ENCODE data around the gene ATOSB. TPM values are rescaled to one million over a fixed set of nuclear protein-coding genes. Genes with fewer than 3 reads are reported as not detected.

ATOSB gene
- total RNA-seq, 2 donors from 2014 or later, result 19.6 to 22.2 TPM

- Histone ChIP-seq H3K4me3 (no peak overlapping the region), H3K27ac (no peak overlapping the region), H3K4me1 (no peaks in the 10 kb centered on the region), H3K36me3 (no peaks in the 10 kb centered on the region), H3K27me3 (no peaks in the 10 kb centered on the region), H3K9me3 (peaks cover 0 to 47% of the 10 kb centered on the region in 2 donors)
- TF ChIP-seq CTCF (IDR thresholded peaks at IDR 0.05), result no peak
- peak; percentile 7 for DNase-seq (ENCODE audit: low spot score)
Observed at GRCh38 chr9:35142037-35142436, 26.4 kb upstream of the ATOSB start.

GRCh38 chr9:35140093-35140492 lies 24.4 kb upstream of the ATOSB start:
- no peak for TF ChIP-seq CTCF (IDR thresholded peaks at IDR 0.05)
- H3K27me3 ChIP-seq, result no peaks in the 10 kb centered on the region
- no peaks in the 10 kb centered on the region for H3K36me3 ChIP-seq
- no peak for DNase-seq (ENCODE audit: low spot score)
- no peak overlapping the region for H3K4me3 ChIP-seq
- H3K9me3 ChIP-seq, result peaks cover 0 to 30% of the 10 kb centered on the region in 2 donors
- no peak overlapping the region for H3K27ac ChIP-seq
- no peaks in the 10 kb centered on the region for H3K4me1 ChIP-seq

GRCh38 chr9:35136866-35137265 lies 21.2 kb upstream of the ATOSB start:
- no peaks in the 10 kb centered on the region for H3K27me3 ChIP-seq
- no peak overlapping the region for H3K4me3 ChIP-seq
- H3K36me3 ChIP-seq, result no peaks in the 10 kb centered on the region
- H3K4me1 ChIP-seq, result no peaks in the 10 kb centered on the region
- H3K27ac ChIP-seq, result no peak overlapping the region
- peak; percentile 30 for DNase-seq (ENCODE audit: low spot score)
- TF ChIP-seq CTCF (IDR thresholded peaks at IDR 0.05), result no peak
- peaks cover 0 to 8% of the 10 kb centered on the region in 2 donors for H3K9me3 ChIP-seq

- no peaks in the 10 kb centered on the region for H3K4me1 ChIP-seq
- H3K27me3 ChIP-seq, result no peaks in the 10 kb centered on the region
- TF ChIP-seq CTCF (IDR thresholded peaks at IDR 0.05), result no peak
- H3K4me3 ChIP-seq, result no peak overlapping the region
- H3K27ac ChIP-seq, result no peak overlapping the region
- no peak for DNase-seq (ENCODE audit: low spot score)
- no peaks in the 10 kb centered on the region for H3K36me3 ChIP-seq
- no peaks in the 10 kb centered on the region for H3K9me3 ChIP-seq
Observed at GRCh38 chr9:35135988-35136387, 20.3 kb upstream of the ATOSB start.

GRCh38 chr9:35134920-35135319 lies 19.3 kb upstream of the ATOSB start:
- Histone ChIP-seq H3K27ac (no peak overlapping the region), H3K36me3 (no peaks in the 10 kb centered on the region), H3K4me3 (no peak overlapping the region), H3K4me1 (no peaks in the 10 kb centered on the region), H3K27me3 (no peaks in the 10 kb centered on the region), H3K9me3 (no peaks in the 10 kb centered on the region)
- no peak for DNase-seq (ENCODE audit: low spot score)
- TF ChIP-seq CTCF (IDR thresholded peaks at IDR 0.05), result no peak

GRCh38 chr9:35116898-35117551 lies 1.4 kb upstream of the ATOSB start:
- Histone ChIP-seq H3K27me3 (no peaks in the 10 kb centered on the region), H3K27ac (peak overlapping the region; percentile 90 to 98), H3K4me1 (peaks cover 0 to 47% of the 10 kb centered on the region in 2 donors), H3K36me3 (no peaks in the 10 kb centered on the region), H3K4me3 (peak overlapping the region; percentile 62 to 65), H3K9me3 (no peaks in the 10 kb centered on the region)
- TF ChIP-seq CTCF (IDR thresholded peaks at IDR 0.05), result peak; percentile 92 to 96
- peak; percentile 95 for DNase-seq (ENCODE audit: low spot score)
